Head of caudate nucleus (tissue), 42 donors: Measurements from ENCODE around the gene ANO6.
"Not testable (repeated sequence)": the region's sequence is repeated elsewhere in the genome, so short reads cannot be mapped to it uniquely, and the experiment has no call there.

Experiments
- DNase-seq, 42 donors: peaks; one replicate each; pipeline versions ENCODE4 v3.0.0 to v3.0.0-alpha.2; 2020 to 2021; ENCODE audit warnings: mixed read lengths in 7 of 42
- intact Hi-C: fragments of 100-400 bp; cut with DNase I; formaldehyde crosslinking; loops from one replicate; pipeline ENCODE4 v1.15.0; 2022

The ANO6 gene

GRCh38 chr12:45292486-45293195 is 76.7 kb downstream of the ANO6 start:
- no peak for DNase-seq

GRCh38 chr12:45294906-45295305 is 79.0 kb downstream of the ANO6 start:
- intact Hi-C loops = no loop called here
- DNase-seq = no peak

More at GRCh38 chr12:45292486-45293195, 76.7 kb downstream of the ANO6 start:
- intact Hi-C loops = no loop called here

- no peak for DNase-seq
- intact Hi-C loops = no loop called here
Measured at GRCh38 chr12:45296046-45296586, 80.2 kb downstream of the ANO6 start.

GRCh38 chr12:45298047-45298446 is 82.2 kb downstream of the ANO6 start:
- intact Hi-C loops = no loop called here

GRCh38 chr12:45298721-45299692 is 83.1 kb downstream of the ANO6 start:
- intact Hi-C loops = no loop called here
- DNase-seq = no peak

More at GRCh38 chr12:45298047-45298446, 82.2 kb downstream of the ANO6 start:
- DNase-seq = no peak

- DNase-seq = no peak
- intact Hi-C loops = no loop called here
Measured at GRCh38 chr12:45302621-45303369, 86.9 kb downstream of the ANO6 start.

- DNase-seq = no peak
Measured at GRCh38 chr12:45303945-45304344, 88.0 kb downstream of the ANO6 start.

GRCh38 chr12:45304514-45305178 is 88.8 kb downstream of the ANO6 start:
- intact Hi-C loops = no loop called here
- DNase-seq = no peak

More at GRCh38 chr12:45303945-45304344, 88.0 kb downstream of the ANO6 start:
- intact Hi-C loops = no loop called here

- intact Hi-C loops = no loop called here
- no peak for DNase-seq
Measured at GRCh38 chr12:45305907-45306306, 90.0 kb downstream of the ANO6 start.

- intact Hi-C loops = no loop called here
- DNase-seq = no peak
Measured at GRCh38 chr12:45309836-45310626, 94.1 kb downstream of the ANO6 start.

GRCh38 chr12:45310627-45310968 is 94.7 kb downstream of the ANO6 start:
- DNase-seq = no peak
- intact Hi-C loops = no loop called here

- intact Hi-C loops = no loop called here
- no peak for DNase-seq
Measured at GRCh38 chr12:45312012-45312411, 96.1 kb downstream of the ANO6 start.

GRCh38 chr12:45314770-45315169 is 98.9 kb downstream of the ANO6 start:
- no peak for DNase-seq
- intact Hi-C loops = no loop called here

- intact Hi-C loops = no loop called here
- DNase-seq = no peak
Measured at GRCh38 chr12:45315462-45315861, 99.6 kb downstream of the ANO6 start.

- intact Hi-C loops, DNase-seq: not testable (repeated sequence)
Measured at GRCh38 chr12:45317261-45317660, 101.4 kb downstream of the ANO6 start.

- no peak for DNase-seq
- intact Hi-C loops = no loop called here
Measured at GRCh38 chr12:45322810-45323209, 106.9 kb downstream of the ANO6 start.

- intact Hi-C loops = no loop called here
- no peak for DNase-seq
Measured at GRCh38 chr12:45324391-45324790, 108.5 kb downstream of the ANO6 start.

- DNase-seq = no peak
- intact Hi-C loops = no loop called here
Measured at GRCh38 chr12:45326358-45326975, 110.6 kb downstream of the ANO6 start.
